ENCODE data around the gene CLEC2D. TPM values are rescaled to one million over a fixed set of nuclear protein-coding genes. Genes with fewer than 3 reads are reported as not detected.
"Not testable (repeated sequence)": the region's sequence is repeated elsewhere in the genome, so short reads cannot be mapped to it uniquely, and the experiment has no call there.

The CLEC2D gene
- total and polyA plus RNA-seq, 4 donors: 0.16 to 3.7 (median 3.0) TPM

DNA sequence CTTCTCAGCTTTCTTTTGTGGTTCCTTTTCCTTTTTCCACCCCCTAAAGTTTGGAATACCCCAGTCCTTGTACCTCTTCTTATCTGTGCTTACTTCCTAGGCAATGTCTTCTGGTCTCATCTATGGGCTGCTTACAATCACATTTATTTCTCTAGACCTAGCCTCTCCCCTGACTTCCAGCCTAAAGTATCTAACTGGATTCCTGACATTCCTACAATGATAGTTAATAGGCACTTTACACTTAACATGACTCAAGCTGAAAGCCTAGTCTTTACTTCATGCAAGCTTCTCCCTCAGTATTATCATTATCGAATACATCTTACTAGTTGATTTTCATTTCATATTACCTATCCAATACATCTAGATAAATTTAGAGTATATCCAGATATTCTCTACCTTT lies 42.2 kb downstream of the CLEC2D start:
- DNase-seq (ENCODE audit: low spot score): no peak
- Histone ChIP-seq H3K36me3 (ENCODE audit: control insufficient read depth in 4 of 4, insufficient read depth in 3 of 4, low read depth in 1 of 4, low read length in 3 of 4) (no peaks in the 10 kb centered on the region), H3K4me3 (ENCODE audit: low read depth in 1 of 3, low read length in 3 of 3) (no peak overlapping the region), H3K9ac (ENCODE audit: low read depth in 1 of 2, low read length in 2 of 2) (no peak overlapping the region), H3K27me3 (ENCODE audit: control insufficient read depth in 4 of 4, insufficient read depth in 4 of 4, low read length in 3 of 4) (no peaks in the 10 kb centered on the region), H3K4me1 (ENCODE audit: control insufficient read depth in 4 of 4, insufficient read depth in 4 of 4, low read length in 3 of 4) (peaks cover 0 to 4% (median 0%) of the 10 kb centered on the region in 4 donors), H3K27ac (ENCODE audit: low read depth in 1 of 2, low read length in 2 of 2) (no peak overlapping the region), H3K9me3 (ENCODE audit: control insufficient read depth in 4 of 4, low read length in 3 of 4) (no peaks in the 10 kb centered on the region)
- WGBS: 95% methylated on average over 1 of the region's 1 CpG
- TF ChIP-seq, protein P1, sequence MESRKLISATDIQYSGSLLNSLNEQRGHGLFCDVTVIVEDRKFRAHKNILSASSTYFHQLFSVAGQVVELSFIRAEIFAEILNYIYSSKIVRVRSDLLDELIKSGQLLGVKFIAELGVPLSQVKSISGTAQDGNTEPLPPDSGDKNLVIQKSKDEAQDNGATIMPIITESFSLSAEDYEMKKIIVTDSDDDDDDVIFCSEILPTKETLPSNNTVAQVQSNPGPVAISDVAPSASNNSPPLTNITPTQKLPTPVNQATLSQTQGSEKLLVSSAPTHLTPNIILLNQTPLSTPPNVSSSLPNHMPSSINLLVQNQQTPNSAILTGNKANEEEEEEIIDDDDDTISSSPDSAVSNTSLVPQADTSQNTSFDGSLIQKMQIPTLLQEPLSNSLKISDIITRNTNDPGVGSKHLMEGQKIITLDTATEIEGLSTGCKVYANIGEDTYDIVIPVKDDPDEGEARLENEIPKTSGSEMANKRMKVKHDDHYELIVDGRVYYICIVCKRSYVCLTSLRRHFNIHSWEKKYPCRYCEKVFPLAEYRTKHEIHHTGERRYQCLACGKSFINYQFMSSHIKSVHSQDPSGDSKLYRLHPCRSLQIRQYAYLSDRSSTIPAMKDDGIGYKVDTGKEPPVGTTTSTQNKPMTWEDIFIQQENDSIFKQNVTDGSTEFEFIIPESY (IDR thresholded peaks at IDR 0.05): no peak
- TF ChIP-seq YY1 (IDR thresholded peaks at IDR 0.05) (no peak), JUND (IDR thresholded peaks at IDR 0.05) (no peak), RAD21 (IDR thresholded peaks at IDR 0.05) (no peak)
- TF ChIP-seq, protein P2, sequence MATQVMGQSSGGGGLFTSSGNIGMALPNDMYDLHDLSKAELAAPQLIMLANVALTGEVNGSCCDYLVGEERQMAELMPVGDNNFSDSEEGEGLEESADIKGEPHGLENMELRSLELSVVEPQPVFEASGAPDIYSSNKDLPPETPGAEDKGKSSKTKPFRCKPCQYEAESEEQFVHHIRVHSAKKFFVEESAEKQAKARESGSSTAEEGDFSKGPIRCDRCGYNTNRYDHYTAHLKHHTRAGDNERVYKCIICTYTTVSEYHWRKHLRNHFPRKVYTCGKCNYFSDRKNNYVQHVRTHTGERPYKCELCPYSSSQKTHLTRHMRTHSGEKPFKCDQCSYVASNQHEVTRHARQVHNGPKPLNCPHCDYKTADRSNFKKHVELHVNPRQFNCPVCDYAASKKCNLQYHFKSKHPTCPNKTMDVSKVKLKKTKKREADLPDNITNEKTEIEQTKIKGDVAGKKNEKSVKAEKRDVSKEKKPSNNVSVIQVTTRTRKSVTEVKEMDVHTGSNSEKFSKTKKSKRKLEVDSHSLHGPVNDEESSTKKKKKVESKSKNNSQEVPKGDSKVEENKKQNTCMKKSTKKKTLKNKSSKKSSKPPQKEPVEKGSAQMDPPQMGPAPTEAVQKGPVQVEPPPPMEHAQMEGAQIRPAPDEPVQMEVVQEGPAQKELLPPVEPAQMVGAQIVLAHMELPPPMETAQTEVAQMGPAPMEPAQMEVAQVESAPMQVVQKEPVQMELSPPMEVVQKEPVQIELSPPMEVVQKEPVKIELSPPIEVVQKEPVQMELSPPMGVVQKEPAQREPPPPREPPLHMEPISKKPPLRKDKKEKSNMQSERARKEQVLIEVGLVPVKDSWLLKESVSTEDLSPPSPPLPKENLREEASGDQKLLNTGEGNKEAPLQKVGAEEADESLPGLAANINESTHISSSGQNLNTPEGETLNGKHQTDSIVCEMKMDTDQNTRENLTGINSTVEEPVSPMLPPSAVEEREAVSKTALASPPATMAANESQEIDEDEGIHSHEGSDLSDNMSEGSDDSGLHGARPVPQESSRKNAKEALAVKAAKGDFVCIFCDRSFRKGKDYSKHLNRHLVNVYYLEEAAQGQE (IDR thresholded peaks at IDR 0.05): no peak

DNA sequence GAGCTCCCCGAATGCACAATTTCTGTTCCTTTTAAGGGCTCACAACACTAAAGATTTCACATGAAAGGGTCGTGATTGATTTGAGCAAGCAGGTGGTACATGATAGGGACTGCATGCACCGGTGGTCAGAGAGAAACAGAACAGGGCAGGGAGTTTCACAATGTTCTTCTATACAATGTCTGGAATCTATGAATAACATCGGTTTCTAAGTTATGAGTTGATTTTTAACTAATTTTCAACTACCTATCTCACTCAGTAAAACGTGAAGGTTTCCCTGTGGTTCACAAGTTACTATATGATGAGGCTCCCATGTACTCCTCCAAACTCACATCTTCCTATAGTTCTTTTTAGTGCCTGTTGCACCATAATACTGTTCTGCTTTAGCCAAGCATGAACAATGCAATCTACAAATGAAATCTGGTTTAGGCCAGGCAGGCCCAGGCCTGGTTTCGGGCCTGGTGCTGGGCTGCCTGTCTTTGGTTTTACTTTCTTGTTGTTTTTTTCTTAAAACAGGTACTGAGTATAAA lies 43.6 kb downstream of the CLEC2D start:
- DNase-seq (ENCODE audit: low spot score); H3K9me3 ChIP-seq (ENCODE audit: control insufficient read depth in 4 of 4, low read length in 3 of 4); H3K27ac ChIP-seq (ENCODE audit: low read depth in 1 of 2, low read length in 2 of 2); H3K4me1 ChIP-seq (ENCODE audit: control insufficient read depth in 4 of 4, insufficient read depth in 4 of 4, low read length in 3 of 4); H3K9ac ChIP-seq (ENCODE audit: low read depth in 1 of 2, low read length in 2 of 2); H3K27me3 ChIP-seq (ENCODE audit: control insufficient read depth in 4 of 4, insufficient read depth in 4 of 4, low read length in 3 of 4); H3K36me3 ChIP-seq (ENCODE audit: control insufficient read depth in 4 of 4, insufficient read depth in 3 of 4, low read depth in 1 of 4, low read length in 3 of 4); H3K4me3 ChIP-seq (ENCODE audit: low read depth in 1 of 3, low read length in 3 of 3): not testable (repeated sequence)
- WGBS: 83% methylated on average over 6 of the region's 6 CpGs

DNA sequence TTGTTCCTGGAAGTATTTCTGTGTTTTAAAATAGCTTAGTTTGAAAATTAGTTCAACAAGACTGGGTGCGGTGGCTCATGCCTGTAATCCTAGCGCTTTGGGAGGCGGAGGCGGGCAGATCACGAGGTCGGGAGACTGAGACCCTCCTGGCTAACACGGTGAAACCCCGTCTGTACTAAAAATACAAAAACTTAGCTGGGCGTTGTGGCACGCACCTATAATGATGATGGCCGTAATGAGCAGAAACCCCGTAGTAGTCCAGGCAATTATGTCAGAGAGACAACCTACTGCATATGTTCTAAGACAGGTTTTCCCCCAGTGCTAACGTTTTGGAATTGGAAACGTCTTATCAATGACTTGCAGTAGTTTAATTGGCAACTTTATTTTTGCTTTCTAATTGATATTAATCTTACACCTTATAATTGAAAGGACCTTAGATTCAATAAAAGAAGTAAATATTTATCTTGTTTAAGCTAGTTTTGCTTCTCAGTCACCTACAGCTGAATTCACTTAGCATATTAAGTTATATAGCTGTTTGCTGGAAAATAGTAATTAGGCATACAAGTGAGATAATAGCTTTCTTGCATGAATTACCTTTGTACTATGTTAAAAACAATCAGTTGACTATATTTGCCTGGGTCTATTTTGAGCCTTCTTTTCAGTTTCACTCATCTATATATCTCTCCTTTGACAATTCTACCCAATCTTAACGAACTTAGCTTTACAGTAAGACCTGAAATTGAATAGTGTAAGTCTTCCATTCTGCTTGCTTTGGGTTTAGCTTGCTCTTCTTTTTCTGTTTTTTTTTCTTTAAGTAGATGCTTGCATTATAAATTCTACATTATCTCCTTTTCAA lies 47.8 kb downstream of the CLEC2D start:
- WGBS: 87% methylated on average over 15 of the region's 15 CpGs
- no peak for DNase-seq (ENCODE audit: low spot score)
- no peak overlapping the region for H3K9ac ChIP-seq (ENCODE audit: low read depth in 1 of 2, low read length in 2 of 2)
- H3K27ac ChIP-seq (ENCODE audit: low read depth in 1 of 2, low read length in 2 of 2): no peak overlapping the region
- no peak overlapping the region for H3K4me3 ChIP-seq (ENCODE audit: low read depth in 1 of 3, low read length in 3 of 3)
- peaks cover 0 to 3% (median under 1%) of the 10 kb centered on the region in 4 donors for H3K27me3 ChIP-seq (ENCODE audit: control insufficient read depth in 4 of 4, insufficient read depth in 4 of 4, low read length in 3 of 4)
- H3K36me3 ChIP-seq (ENCODE audit: control insufficient read depth in 4 of 4, insufficient read depth in 3 of 4, low read depth in 1 of 4, low read length in 3 of 4): no peaks in the 10 kb centered on the region
- no peaks in the 10 kb centered on the region for H3K9me3 ChIP-seq (ENCODE audit: control insufficient read depth in 4 of 4, low read length in 3 of 4)
- H3K4me1 ChIP-seq (ENCODE audit: control insufficient read depth in 4 of 4, insufficient read depth in 4 of 4, low read length in 3 of 4): no peaks in the 10 kb centered on the region
- TF ChIP-seq YY1 (IDR thresholded peaks at IDR 0.05) (no peak), JUND (IDR thresholded peaks at IDR 0.05) (no peak), HNF4G (IDR thresholded peaks at IDR 0.05) (no peak), RAD21 (IDR thresholded peaks at IDR 0.05) (no peak), NR2F2 (IDR thresholded peaks at IDR 0.05) (no peak), TAF1 (conservative IDR thresholded peaks at IDR 0.05) (no peak), EGR1 (IDR thresholded peaks at IDR 0.05; ENCODE audit: low read depth in 2 of 2) (no peak), HNF4A (conservative IDR thresholded peaks at IDR 0.05) (no peak), SP1 (IDR thresholded peaks at IDR 0.05) (no peak), FOXA2 (IDR thresholded peaks at IDR 0.05) (no peak), RXRA (IDR thresholded peaks at IDR 0.05) (no peak)
- TF ChIP-seq, protein P1 (IDR thresholded peaks at IDR 0.05): no peak
- TF ChIP-seq, protein P3, sequence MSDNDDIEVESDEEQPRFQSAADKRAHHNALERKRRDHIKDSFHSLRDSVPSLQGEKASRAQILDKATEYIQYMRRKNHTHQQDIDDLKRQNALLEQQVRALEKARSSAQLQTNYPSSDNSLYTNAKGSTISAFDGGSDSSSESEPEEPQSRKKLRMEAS (IDR thresholded peaks at IDR 0.05): no peak
- TF ChIP-seq, protein P4, sequence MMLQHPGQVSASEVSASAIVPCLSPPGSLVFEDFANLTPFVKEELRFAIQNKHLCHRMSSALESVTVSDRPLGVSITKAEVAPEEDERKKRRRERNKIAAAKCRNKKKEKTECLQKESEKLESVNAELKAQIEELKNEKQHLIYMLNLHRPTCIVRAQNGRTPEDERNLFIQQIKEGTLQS (IDR thresholded peaks at IDR 0.05): no peak
- TF ChIP-seq, protein P5, sequence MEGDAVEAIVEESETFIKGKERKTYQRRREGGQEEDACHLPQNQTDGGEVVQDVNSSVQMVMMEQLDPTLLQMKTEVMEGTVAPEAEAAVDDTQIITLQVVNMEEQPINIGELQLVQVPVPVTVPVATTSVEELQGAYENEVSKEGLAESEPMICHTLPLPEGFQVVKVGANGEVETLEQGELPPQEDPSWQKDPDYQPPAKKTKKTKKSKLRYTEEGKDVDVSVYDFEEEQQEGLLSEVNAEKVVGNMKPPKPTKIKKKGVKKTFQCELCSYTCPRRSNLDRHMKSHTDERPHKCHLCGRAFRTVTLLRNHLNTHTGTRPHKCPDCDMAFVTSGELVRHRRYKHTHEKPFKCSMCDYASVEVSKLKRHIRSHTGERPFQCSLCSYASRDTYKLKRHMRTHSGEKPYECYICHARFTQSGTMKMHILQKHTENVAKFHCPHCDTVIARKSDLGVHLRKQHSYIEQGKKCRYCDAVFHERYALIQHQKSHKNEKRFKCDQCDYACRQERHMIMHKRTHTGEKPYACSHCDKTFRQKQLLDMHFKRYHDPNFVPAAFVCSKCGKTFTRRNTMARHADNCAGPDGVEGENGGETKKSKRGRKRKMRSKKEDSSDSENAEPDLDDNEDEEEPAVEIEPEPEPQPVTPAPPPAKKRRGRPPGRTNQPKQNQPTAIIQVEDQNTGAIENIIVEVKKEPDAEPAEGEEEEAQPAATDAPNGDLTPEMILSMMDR (IDR thresholded peaks at IDR 0.05; ENCODE audit: low read depth, low read length, missing input control): no peak

All from liver (tissue), 9 donors.